Endothelial cell of umbilical vein (primary cell): ENCODE measurements around the gene PLEKHA7. TPM values are rescaled to one million over a fixed set of nuclear protein-coding genes. Genes with fewer than 3 reads are reported as not detected.

Experiments
- BruUV-seq: library from RNA; stranded (reverse); fragments of 400-500 nt; replicated peaks from 2 replicates; lab custom pipeline; 2021; lab: Mats Ljungman, UMichigan
- CTCF ChIA-PET: fragments of 300-600, 350-600 bp; sonication (Branson Sonifier 250); formaldehyde crosslinking; loops from one replicate; lab custom pipeline; 2021; ENCODE audit warnings: antibody characterized with exemption, inconsistent platforms; lab: Charles Lee
- POLR2A ChIA-PET: fragments of 300-600, 350-600 bp; sonication (Branson Sonifier 250); formaldehyde crosslinking; loops from one replicate; lab custom pipeline; 2021; ENCODE audit warnings: antibody characterized with exemption, inconsistent platforms; lab: Charles Lee
- DNase-seq: peaks from one replicate; pipeline ENCODE4 v3.0.0-alpha.2; 2011; ENCODE audit warnings: low read depth, low spot score
- FAIRE-seq: peaks from 2 replicates; lab custom pipeline; 2011; peaks lifted over from hg19 to GRCh38; lab: Jason Lieb, UNC
- H2AFZ ChIP-seq: 2 replicates; pipeline ENCODE4 v1.6.0; 2012; ENCODE audit warnings: low read depth, low read length, control low read depth, inconsistent platforms
- H3K27ac ChIP-seq: 2 replicates; pipeline ENCODE4 v1.5.1; 2011; ENCODE audit warnings: low read depth, mild to moderate bottlenecking, control low read depth, low read length, moderate library complexity; ENCODE audit not compliant: insufficient read depth
- H3K27me3 ChIP-seq, 2 experiments: 2 replicates each; pipeline versions ENCODE4 v1.6.0 to v1.6.1; 2011; ENCODE audit warnings: low read length in 2 of 2, mixed read lengths in 1 of 2; ENCODE audit not compliant: control insufficient read depth in 2 of 2, insufficient read depth in 2 of 2
- H3K36me3 ChIP-seq, 2 experiments: 2 replicates in 1 of 2; 3 replicates in 1 of 2; pipeline ENCODE4 v1.5.1; 2011; ENCODE audit warnings: low read length in 2 of 2, mild to moderate bottlenecking in 1 of 2, moderate library complexity in 1 of 2; ENCODE audit not compliant: control insufficient read depth in 2 of 2, insufficient read depth in 2 of 2; ENCODE audit errors: extremely low read depth in 1 of 2
- H3K4me1 ChIP-seq: 3 replicates; pipeline ENCODE4 v1.5.1; 2011; ENCODE audit warnings: mild to moderate bottlenecking, low read length; ENCODE audit not compliant: control insufficient read depth, insufficient read depth; ENCODE audit errors: extremely low read depth
- H3K4me2 ChIP-seq: 2 replicates; pipeline ENCODE4 v1.6.1; 2011; ENCODE audit warnings: low read length, control low read depth, mixed read lengths; ENCODE audit not compliant: insufficient read depth
- H3K4me3 ChIP-seq, 3 experiments: fragments of 200-600 bp in 1 of 3; sonication (generic), shearing (Covaris generic) in 1 of 3; replicated peaks in 1 of 3; 2 replicates each; pipeline ENCODE4 v1.5.1; 2011 to 2016; ENCODE audit warnings: control low read depth in 3 of 3, low read length in 3 of 3, mild to moderate bottlenecking in 2 of 3, inconsistent platforms in 1 of 3, low read depth in 1 of 3, moderate library complexity in 1 of 3; ENCODE audit not compliant: insufficient read depth in 1 of 3
- H3K79me2 ChIP-seq: 2 replicates; pipeline ENCODE4 v1.6.0; 2012; ENCODE audit warnings: low read length, inconsistent platforms; ENCODE audit not compliant: control insufficient read depth, insufficient read depth
- H3K9ac ChIP-seq: replicated peaks from 2 replicates; pipeline ENCODE3; 2011; ENCODE audit warnings: low read length, control low read depth; ENCODE audit not compliant: insufficient read depth; ENCODE audit errors: extremely low read depth
- H3K9me1 ChIP-seq: replicated peaks from 3 replicates; pipeline ENCODE4 v1.6.0; 2011; ENCODE audit warnings: mild to moderate bottlenecking, low read length; ENCODE audit not compliant: control insufficient read depth, insufficient read depth; ENCODE audit errors: extremely low read depth
- H3K9me3 ChIP-seq: replicated peaks from 2 replicates; pipeline ENCODE4 v1.5.1; 2012; ENCODE audit warnings: low read length, inconsistent platforms; ENCODE audit not compliant: control insufficient read depth, insufficient read depth
- H4K20me1 ChIP-seq: replicated peaks from 2 replicates; pipeline ENCODE3; 2011; ENCODE audit warnings: mild to moderate bottlenecking, low read length; ENCODE audit not compliant: control insufficient read depth, insufficient read depth; ENCODE audit errors: extremely low read depth
- EZH2 ChIP-seq: IDR thresholded peaks from 2 replicates; pipeline ENCODE4 v1.6.1; 2012; ENCODE audit warnings: borderline replicate concordance, low read depth, mild to moderate bottlenecking, moderate library complexity, low read length, inconsistent platforms; ENCODE audit not compliant: severe bottlenecking
- FOS ChIP-seq: IDR thresholded peaks from 2 replicates; pipeline ENCODE4 v1.6.1; 2011; ENCODE audit warnings: mild to moderate bottlenecking, low read length, moderate library complexity, borderline replicate concordance; ENCODE audit not compliant: insufficient read depth
- GATA2 ChIP-seq: IDR thresholded peaks from 2 replicates; pipeline ENCODE4 v1.7.0; 2011; ENCODE audit warnings: low read depth, mild to moderate bottlenecking, moderate library complexity, mixed read lengths, low read length; ENCODE audit not compliant: insufficient read length, insufficient read depth
- JUN ChIP-seq: IDR thresholded peaks from 2 replicates; pipeline ENCODE4 v1.6.1; 2011; ENCODE audit warnings: borderline replicate concordance, low read depth; ENCODE audit not compliant: insufficient read length, insufficient read depth
- MYC ChIP-seq: IDR thresholded peaks from one replicate; pipeline ENCODE4 v1.6.1; 2011; ENCODE audit warnings: mild to moderate bottlenecking, low read depth, low read length
- POLR2A ChIP-seq: IDR thresholded peaks from 2 replicates; pipeline ENCODE4 v1.6.1; 2012; ENCODE audit warnings: low read depth, mild to moderate bottlenecking, control low read depth, low read length
- dilution Hi-C: fragments of 300-500 bp; cut with MboI; formaldehyde crosslinking; loops from one replicate; pipeline ENCODE4 v1.15.0; 2019; ENCODE audit warnings: low sequenced_read_pairs; ENCODE audit not compliant: extremely low pct_ligation_motif_present
- intact Hi-C: fragments of 100-400 bp; cut with micrococcal nuclease; formaldehyde crosslinking; loops from one replicate; pipeline ENCODE4 v1.10.0; 2022
- polyA plus RNA-seq, 4 experiments: library from polyadenylated mRNA; depleted of rRNA in 3 of 4; stranded (reverse) in 3 of 4; unstranded in 1 of 4; fragments of >200 nt; gene quantifications; 2 replicates each; pipeline versions ENCODE4 v1.2.1 to v1.2.3, GENCODE V29; 2011 to 2012; ENCODE audit warnings: missing spikeins in 1 of 4
- total RNA-seq: library from RNA; stranded (reverse); gene quantifications from 2 replicates; pipeline ENCODE4 v1.2.3, GENCODE V29; 2021
- TF ChIP-seq, protein P1 (sequence below): IDR thresholded peaks from 2 replicates; pipeline ENCODE4 v1.6.1; 2011; ENCODE audit not compliant: insufficient read depth, insufficient read length
- TF ChIP-seq, protein P2 (sequence below), 2 donors: IDR thresholded peaks; 1 replicate in 1 of 2; 2 replicates in 1 of 2; pipeline ENCODE4 v1.5.1; 2011; ENCODE audit warnings: low read length in 2 of 2, mild to moderate bottlenecking in 2 of 2, moderate library complexity in 2 of 2, control low read depth in 1 of 2, inconsistent platforms in 1 of 2, low read depth in 1 of 2; ENCODE audit not compliant: insufficient read depth in 1 of 2; ENCODE audit errors: extremely low read depth in 1 of 2

The PLEKHA7 gene
- total and polyA plus RNA-seq, 2 donors (not counting 3 experiments of a cell fraction or from before 2014, with no cell fraction given) = 1.7 to 3.8 TPM

DNA sequence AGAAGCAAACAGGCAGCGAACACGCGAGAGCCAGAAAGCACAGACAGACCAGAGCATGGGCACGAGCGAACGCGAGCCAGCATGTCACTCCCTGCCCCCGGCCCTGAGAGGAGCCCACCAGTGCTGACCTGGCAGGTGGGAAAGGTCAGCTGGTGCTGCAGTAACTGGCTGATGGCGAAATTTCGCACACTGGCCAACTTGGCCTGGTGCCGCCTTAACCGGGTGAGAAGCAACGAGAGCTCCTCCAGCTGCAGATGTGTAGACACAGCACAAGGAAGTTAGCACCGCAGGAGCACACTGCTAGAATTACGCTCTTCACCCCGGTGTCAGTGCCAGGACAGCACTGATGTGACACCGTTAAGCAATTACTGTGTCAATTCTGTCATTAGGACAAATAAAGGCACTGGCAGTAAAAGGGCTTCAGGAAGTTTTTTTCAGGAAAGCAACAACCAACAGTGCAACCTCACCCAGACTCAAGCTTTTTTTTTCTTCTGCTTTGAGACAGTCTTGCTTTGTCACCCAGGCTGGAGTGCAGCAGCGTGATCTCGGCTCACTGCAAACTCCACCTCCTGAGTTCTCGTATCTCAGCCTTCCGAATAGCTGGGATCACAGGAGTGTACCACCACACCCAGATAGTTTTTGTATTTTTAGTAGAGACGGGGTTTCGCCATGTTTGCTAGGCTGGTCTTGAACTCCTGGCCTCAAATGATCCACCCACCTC lies 199.0 kb downstream of the PLEKHA7 start:
- H3K9me3 ChIP-seq = no peaks in the 10 kb centered on the region
- H3K79me2 ChIP-seq = no peaks in the 10 kb centered on the region
- H3K4me2 ChIP-seq = no peak overlapping the region
- no peaks in the 10 kb centered on the region for H3K36me3 ChIP-seq
- TF ChIP-seq GATA2 = no peak
- TF ChIP-seq, protein P1, sequence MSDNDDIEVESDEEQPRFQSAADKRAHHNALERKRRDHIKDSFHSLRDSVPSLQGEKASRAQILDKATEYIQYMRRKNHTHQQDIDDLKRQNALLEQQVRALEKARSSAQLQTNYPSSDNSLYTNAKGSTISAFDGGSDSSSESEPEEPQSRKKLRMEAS = no peak
- TF ChIP-seq, protein P2, sequence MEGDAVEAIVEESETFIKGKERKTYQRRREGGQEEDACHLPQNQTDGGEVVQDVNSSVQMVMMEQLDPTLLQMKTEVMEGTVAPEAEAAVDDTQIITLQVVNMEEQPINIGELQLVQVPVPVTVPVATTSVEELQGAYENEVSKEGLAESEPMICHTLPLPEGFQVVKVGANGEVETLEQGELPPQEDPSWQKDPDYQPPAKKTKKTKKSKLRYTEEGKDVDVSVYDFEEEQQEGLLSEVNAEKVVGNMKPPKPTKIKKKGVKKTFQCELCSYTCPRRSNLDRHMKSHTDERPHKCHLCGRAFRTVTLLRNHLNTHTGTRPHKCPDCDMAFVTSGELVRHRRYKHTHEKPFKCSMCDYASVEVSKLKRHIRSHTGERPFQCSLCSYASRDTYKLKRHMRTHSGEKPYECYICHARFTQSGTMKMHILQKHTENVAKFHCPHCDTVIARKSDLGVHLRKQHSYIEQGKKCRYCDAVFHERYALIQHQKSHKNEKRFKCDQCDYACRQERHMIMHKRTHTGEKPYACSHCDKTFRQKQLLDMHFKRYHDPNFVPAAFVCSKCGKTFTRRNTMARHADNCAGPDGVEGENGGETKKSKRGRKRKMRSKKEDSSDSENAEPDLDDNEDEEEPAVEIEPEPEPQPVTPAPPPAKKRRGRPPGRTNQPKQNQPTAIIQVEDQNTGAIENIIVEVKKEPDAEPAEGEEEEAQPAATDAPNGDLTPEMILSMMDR (IDR thresholded peaks at IDR 0.05; ENCODE audit: extremely low read depth in 1 of 2, insufficient read depth in 1 of 2, low read depth in 1 of 2, low read length in 2 of 2) = no peak
- no peak for TF ChIP-seq JUN
- TF ChIP-seq EZH2 = no peak
- TF ChIP-seq POLR2A = no peak
- no peak for TF ChIP-seq MYC
- TF ChIP-seq FOS = no peak
- FAIRE-seq = no peak
- ChIA-PET CTCF (interaction anchor here (1.6 to 2.2 kb wide), 3 partner anchors 27 to 248 kb away, joined by 3 to 18 read pairs (median 5); no protein-coding TSS in a partner anchor), POLR2A (interaction anchor here (0.5 kb wide), 1 partner anchor 244 kb away, joined by 8 read pairs; no protein-coding TSS in a partner anchor)
- no peak overlapping the region for H3K4me3 ChIP-seq
- H3K9me1 ChIP-seq = no peaks in the 10 kb centered on the region
- no peak overlapping the region for H3K9ac ChIP-seq
- H3K27ac ChIP-seq = no peak overlapping the region
- H3K27me3 ChIP-seq = no peaks in the 10 kb centered on the region
- dilution Hi-C loops = no loop called here
- intact Hi-C loops = no loop called here
- DNase-seq = no peak
- no peaks in the 10 kb centered on the region for H3K4me1 ChIP-seq
- H2AFZ ChIP-seq = no peak overlapping the region
- no TSS peak for BruUV-seq
- no peaks in the 10 kb centered on the region for H4K20me1 ChIP-seq
